Amniotic epithelial cell (primary cell): ENCODE data around the gene DNAJC1.

Experiments
- DNase-seq: peaks from one replicate; pipeline ENCODE4 v3.0.0-alpha.2; 2010; ENCODE audit warnings: low read depth

DNAJC1 gene

GRCh38 chr10:21760332-21760731, 243.2 kb downstream of the DNAJC1 start:
- DNase-seq = no peak

DNA sequence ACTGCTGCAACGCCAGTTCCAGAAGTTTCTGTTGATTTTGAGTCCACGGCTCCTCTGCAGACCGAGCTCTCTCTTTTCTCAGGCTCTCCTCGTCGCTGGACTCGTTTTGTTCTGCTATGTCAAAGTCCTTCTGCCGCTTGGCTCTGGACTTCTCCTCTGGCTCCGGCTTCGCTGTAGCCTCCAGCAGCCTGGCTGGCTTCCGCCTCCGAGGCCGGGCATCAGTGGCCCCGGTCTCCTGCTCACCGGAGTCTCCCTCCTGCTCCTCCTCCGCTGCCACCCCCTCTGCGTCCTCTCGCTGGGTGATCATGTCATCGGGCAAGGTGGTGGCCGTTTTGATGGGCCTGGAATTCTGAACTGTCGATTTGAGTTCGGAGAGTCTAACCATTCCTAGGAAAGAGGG, 244.3 kb downstream of the DNAJC1 start:
- DNase-seq = no peak

GRCh38 chr10:21758696-21759095, 244.8 kb downstream of the DNAJC1 start:
- DNase-seq = no peak

- no peak for DNase-seq
Measured at GRCh38 chr10:21758239-21758638, 245.3 kb downstream of the DNAJC1 start.

DNA sequence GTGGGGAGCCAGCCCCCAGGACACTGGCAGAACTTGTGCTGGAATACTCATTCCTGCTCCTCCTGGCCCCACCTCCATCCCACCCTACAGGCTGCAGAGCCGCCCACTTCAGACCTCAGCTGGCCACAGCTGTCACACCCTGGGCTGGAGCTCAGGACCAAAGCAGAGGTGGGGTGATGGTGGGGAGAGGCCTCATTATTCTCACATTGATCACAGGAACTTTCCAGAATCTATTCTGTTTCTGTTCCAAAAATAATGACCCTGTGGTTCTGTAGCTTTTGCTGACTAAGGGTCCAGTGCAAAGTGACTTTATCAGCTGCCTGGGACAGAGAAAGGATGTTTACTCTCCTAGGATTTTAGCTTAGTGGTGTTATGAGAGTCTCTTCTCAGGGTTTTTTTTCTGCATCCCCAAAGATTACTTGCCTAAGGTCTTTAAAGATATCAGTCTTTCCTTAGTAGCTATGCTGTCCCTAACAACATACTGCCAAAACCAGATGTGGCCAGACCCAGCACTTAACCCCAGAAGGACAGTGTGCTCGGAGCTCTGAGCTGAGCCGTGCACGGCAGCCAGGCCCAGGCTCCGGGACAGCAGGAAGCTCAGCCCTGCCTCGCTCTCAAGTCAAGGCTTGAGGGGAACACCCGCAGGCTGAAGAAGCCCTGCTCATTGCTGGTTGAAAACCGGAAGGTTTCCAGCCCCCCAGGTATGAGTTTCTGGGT, 246.2 kb downstream of the DNAJC1 start:
- no peak for DNase-seq

- DNase-seq = no peak
Measured at GRCh38 chr10:21756707-21757106, 246.8 kb downstream of the DNAJC1 start.

- DNase-seq = peak; percentile 16
Measured at GRCh38 chr10:21754410-21755011, 249.0 kb downstream of the DNAJC1 start.

GRCh38 chr10:21753497-21754270, 249.8 kb downstream of the DNAJC1 start:
- DNase-seq = no peak

- DNase-seq = peak; percentile 14
Measured at GRCh38 chr10:21751341-21752310, 251.9 kb downstream of the DNAJC1 start.

DNA sequence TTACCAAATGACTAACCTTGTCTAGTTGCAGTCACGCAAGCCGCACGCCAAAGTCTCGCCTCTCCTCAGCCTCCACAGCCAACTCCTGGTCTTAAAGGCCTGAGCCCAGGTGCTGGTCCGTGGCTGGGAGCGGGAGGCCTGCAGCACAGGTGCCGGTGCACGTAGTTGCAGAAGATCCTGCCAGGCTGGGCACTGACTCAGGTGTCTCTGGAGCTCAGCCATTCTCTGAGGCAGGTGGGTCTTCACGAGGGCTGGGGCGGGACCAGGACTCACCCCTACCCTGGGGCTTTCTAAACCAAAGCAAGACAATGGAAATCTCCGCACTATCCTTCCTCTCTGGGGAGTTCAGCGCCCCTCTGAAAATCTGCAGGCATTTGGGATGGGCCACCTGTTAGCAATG, 253.1 kb downstream of the DNAJC1 start:
- DNase-seq = no peak

- DNase-seq = peak; percentile 39
Measured at GRCh38 chr10:21749788-21750187, 253.7 kb downstream of the DNAJC1 start.

- no peak for DNase-seq
Measured at GRCh38 chr10:21747809-21748208, 255.7 kb downstream of the DNAJC1 start.

GRCh38 chr10:21746118-21746517, 257.4 kb downstream of the DNAJC1 start:
- DNase-seq = no peak

- DNase-seq = no peak
Measured at GRCh38 chr10:21744223-21744622, 259.3 kb downstream of the DNAJC1 start.

GRCh38 chr10:21742740-21743412, 260.7 kb downstream of the DNAJC1 start:
- no peak for DNase-seq

- DNase-seq = no peak
Measured at GRCh38 chr10:21740989-21741388, 262.5 kb downstream of the DNAJC1 start.

GRCh38 chr10:21737106-21737505, 266.4 kb downstream of the DNAJC1 start:
- no peak for DNase-seq

- DNase-seq = no peak
Measured at GRCh38 chr10:21733710-21734109, 269.8 kb downstream of the DNAJC1 start.

- DNase-seq = peak; percentile 80
Measured at GRCh38 chr10:21732067-21732772, 271.3 kb downstream of the DNAJC1 start.

GRCh38 chr10:21728618-21729017, 274.9 kb downstream of the DNAJC1 start:
- no peak for DNase-seq
